Loucy (cell line): ENCODE results near the gene TEAD1.

Experiments
- H2AFZ ChIP-seq: fragments of 200-600 bp; sonication (generic); 2 replicates; pipeline ENCODE4 v1.6.0; 2016; ENCODE audit warnings: antibody characterized with exemption, mild to moderate bottlenecking, low read length, moderate library complexity
- H3F3A ChIP-seq: fragments of 200-600 bp; 2 replicates; pipeline ENCODE4 v1.6.0; 2016; ENCODE audit warnings: antibody characterized with exemption, low read depth, mild to moderate bottlenecking
- H3K27me3 ChIP-seq: fragments of 200-600 bp; sonication (generic); 2 replicates; pipeline ENCODE4 v1.6.1; 2014; ENCODE audit warnings: low read length, mild to moderate bottlenecking; ENCODE audit not compliant: insufficient read depth, poor library complexity, severe bottlenecking
- H3K36me3 ChIP-seq: fragments of 200-600 bp; sonication (generic); 2 replicates; pipeline ENCODE4 v1.6.1; 2016; ENCODE audit warnings: low read length; ENCODE audit not compliant: insufficient read depth
- H3K4me1 ChIP-seq: fragments of 200-600 bp; sonication (generic); 2 replicates; pipeline ENCODE4 v1.5.1; 2014; ENCODE audit warnings: low read length, mild to moderate bottlenecking; ENCODE audit not compliant: insufficient read depth, poor library complexity, severe bottlenecking
- H3K4me2 ChIP-seq: fragments of 200-600 bp; sonication (generic); 2 replicates; pipeline ENCODE4 v1.6.0; 2014; ENCODE audit warnings: antibody characterized with exemption, low read length, low read depth, mild to moderate bottlenecking; ENCODE audit not compliant: poor library complexity, severe bottlenecking
- H3K4me3 ChIP-seq: fragments of 200-600 bp; sonication (generic); 2 replicates; pipeline ENCODE4 v1.5.1; 2014; ENCODE audit warnings: low read length, mild to moderate bottlenecking, mixed read lengths; ENCODE audit not compliant: poor library complexity, severe bottlenecking
- H3K79me2 ChIP-seq: fragments of 200-600 bp; sonication (generic); 2 replicates; pipeline ENCODE4 v1.6.1; 2014; ENCODE audit warnings: low read length; ENCODE audit not compliant: insufficient read depth
- H3K9ac ChIP-seq: fragments of 200-600 bp; sonication (generic); 2 replicates; pipeline ENCODE4 v1.6.0; 2014; ENCODE audit warnings: mild to moderate bottlenecking, low read depth, low read length, moderate library complexity; ENCODE audit not compliant: poor library complexity, severe bottlenecking
- H3K9me2 ChIP-seq: fragments of 200-600 bp; sonication (generic); replicated peaks from 2 replicates; pipeline ENCODE4 v1.6.1; 2016; ENCODE audit warnings: low read depth, low read length, mixed read lengths
- H3K9me3 ChIP-seq: fragments of 200-600 bp; sonication (generic); 2 replicates; pipeline ENCODE4 v1.6.1; 2014; ENCODE audit warnings: mild to moderate bottlenecking, antibody characterized with exemption, low read length, low read depth; ENCODE audit not compliant: insufficient read depth
- H4K20me1 ChIP-seq: fragments of 200-600 bp; sonication (generic); 2 replicates; pipeline ENCODE4 v1.6.0; 2014; ENCODE audit warnings: antibody characterized with exemption, low read length, mild to moderate bottlenecking; ENCODE audit not compliant: insufficient read depth, poor library complexity, severe bottlenecking
- CTCF ChIP-seq: fragments of 200-600 bp; sonication (generic); conservative IDR thresholded peaks from 2 replicates; pipeline ENCODE4 v1.5.1; 2014; ENCODE audit warnings: mild to moderate bottlenecking, antibody characterized with exemption, low read length
- EZH2phosphoT487 ChIP-seq: fragments of 200-600 bp; IDR thresholded peaks from 2 replicates; pipeline ENCODE4 v1.6.1; 2018; ENCODE audit warnings: antibody characterized with exemption, mild to moderate bottlenecking, moderate library complexity, borderline replicate concordance

Gene TEAD1

GRCh38 chr11:12942157-12942556 lies 267.9 kb downstream of the TEAD1 start:
- Histone ChIP-seq H3K9ac (no peak overlapping the region), H3K79me2 (no peaks in the 10 kb centered on the region), H2AFZ (0 out of 2 replicates have a peak overlapping the region, but pooled peaks have one; percentile 61), H3K9me3 (no peaks in the 10 kb centered on the region), H3K27me3 (no peaks in the 10 kb centered on the region), H3K4me1 (peaks cover 15% of the 10 kb centered on the region), H3K4me2 (no peak overlapping the region), H4K20me1 (no peaks in the 10 kb centered on the region), H3K4me3 (no peak overlapping the region), H3F3A (no peaks in the 10 kb centered on the region), H3K9me2 (no peaks in the 10 kb centered on the region), H3K36me3 (no peaks in the 10 kb centered on the region)
- no peak for TF ChIP-seq EZH2phosphoT487
- 0 out of 2 replicates have a peak, but pooled peaks have one; percentile 20 for TF ChIP-seq CTCF

GRCh38 chr11:12943311-12943710 lies 269.1 kb downstream of the TEAD1 start:
- Histone ChIP-seq H3F3A (no peaks in the 10 kb centered on the region), H3K36me3 (no peaks in the 10 kb centered on the region)

GRCh38 chr11:12944889-12945288 lies 270.7 kb downstream of the TEAD1 start:
- no peak overlapping the region for H2AFZ ChIP-seq
- TF ChIP-seq CTCF = no peak
- no peak for TF ChIP-seq EZH2phosphoT487

More at GRCh38 chr11:12943311-12943710, 269.1 kb downstream of the TEAD1 start:
- no peaks in the 10 kb centered on the region for H3K9me2 ChIP-seq
- TF ChIP-seq EZH2phosphoT487 (no peak), CTCF (no peak)
- H3K9ac ChIP-seq = peak overlapping the region; percentile 9
- no peaks in the 10 kb centered on the region for H3K9me3 ChIP-seq
- no peaks in the 10 kb centered on the region for H3K27me3 ChIP-seq
- H3K79me2 ChIP-seq = no peaks in the 10 kb centered on the region
- no peaks in the 10 kb centered on the region for H4K20me1 ChIP-seq
- peak overlapping the region; percentile 61 for H2AFZ ChIP-seq
- H3K4me3 ChIP-seq = no peak overlapping the region
- H3K4me1 ChIP-seq = peaks cover 15% of the 10 kb centered on the region
- peak overlapping the region; percentile 48 for H3K4me2 ChIP-seq

More at GRCh38 chr11:12944889-12945288, 270.7 kb downstream of the TEAD1 start:
- Histone ChIP-seq H3K4me3 (no peak overlapping the region), H3K9me2 (no peaks in the 10 kb centered on the region), H4K20me1 (no peaks in the 10 kb centered on the region), H3K27me3 (no peaks in the 10 kb centered on the region), H3K9me3 (no peaks in the 10 kb centered on the region), H3K4me1 (peaks cover 15% of the 10 kb centered on the region), H3K9ac (no peak overlapping the region), H3K4me2 (no peak overlapping the region), H3K79me2 (no peaks in the 10 kb centered on the region), H3K36me3 (no peaks in the 10 kb centered on the region), H3F3A (no peaks in the 10 kb centered on the region)
